ENCODE measurements around the gene SMARCC1.

SMARCC1 gene

DNA sequence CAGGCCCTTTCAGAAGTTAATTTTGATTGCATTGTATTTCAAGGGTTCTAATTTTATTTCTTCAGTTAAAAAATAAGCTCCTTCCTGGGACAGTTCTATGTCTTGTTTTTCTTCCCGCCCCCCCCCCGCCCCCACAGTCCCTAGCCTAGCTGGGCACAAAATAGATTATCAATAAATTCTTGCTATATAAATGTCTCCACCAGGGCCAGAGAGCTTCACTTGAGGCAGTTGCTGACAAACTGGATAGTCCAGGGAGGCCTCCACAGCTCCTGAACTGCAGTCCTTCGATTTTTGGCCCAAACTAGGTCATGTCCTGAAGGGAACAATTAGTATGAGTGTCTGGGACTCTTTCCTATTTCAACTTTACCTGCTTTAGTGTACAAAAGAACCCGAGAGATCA lies 193.1 kb downstream of the SMARCC1 start:
- TF ChIP-seq, protein P1, sequence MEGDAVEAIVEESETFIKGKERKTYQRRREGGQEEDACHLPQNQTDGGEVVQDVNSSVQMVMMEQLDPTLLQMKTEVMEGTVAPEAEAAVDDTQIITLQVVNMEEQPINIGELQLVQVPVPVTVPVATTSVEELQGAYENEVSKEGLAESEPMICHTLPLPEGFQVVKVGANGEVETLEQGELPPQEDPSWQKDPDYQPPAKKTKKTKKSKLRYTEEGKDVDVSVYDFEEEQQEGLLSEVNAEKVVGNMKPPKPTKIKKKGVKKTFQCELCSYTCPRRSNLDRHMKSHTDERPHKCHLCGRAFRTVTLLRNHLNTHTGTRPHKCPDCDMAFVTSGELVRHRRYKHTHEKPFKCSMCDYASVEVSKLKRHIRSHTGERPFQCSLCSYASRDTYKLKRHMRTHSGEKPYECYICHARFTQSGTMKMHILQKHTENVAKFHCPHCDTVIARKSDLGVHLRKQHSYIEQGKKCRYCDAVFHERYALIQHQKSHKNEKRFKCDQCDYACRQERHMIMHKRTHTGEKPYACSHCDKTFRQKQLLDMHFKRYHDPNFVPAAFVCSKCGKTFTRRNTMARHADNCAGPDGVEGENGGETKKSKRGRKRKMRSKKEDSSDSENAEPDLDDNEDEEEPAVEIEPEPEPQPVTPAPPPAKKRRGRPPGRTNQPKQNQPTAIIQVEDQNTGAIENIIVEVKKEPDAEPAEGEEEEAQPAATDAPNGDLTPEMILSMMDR (IDR thresholded peaks at IDR 0.05), result no peak
- no peak for TF ChIP-seq ZFX (IDR thresholded peaks at IDR 0.05; ENCODE audit: borderline replicate concordance)
- no peak overlapping the region for H3K27ac ChIP-seq

DNA sequence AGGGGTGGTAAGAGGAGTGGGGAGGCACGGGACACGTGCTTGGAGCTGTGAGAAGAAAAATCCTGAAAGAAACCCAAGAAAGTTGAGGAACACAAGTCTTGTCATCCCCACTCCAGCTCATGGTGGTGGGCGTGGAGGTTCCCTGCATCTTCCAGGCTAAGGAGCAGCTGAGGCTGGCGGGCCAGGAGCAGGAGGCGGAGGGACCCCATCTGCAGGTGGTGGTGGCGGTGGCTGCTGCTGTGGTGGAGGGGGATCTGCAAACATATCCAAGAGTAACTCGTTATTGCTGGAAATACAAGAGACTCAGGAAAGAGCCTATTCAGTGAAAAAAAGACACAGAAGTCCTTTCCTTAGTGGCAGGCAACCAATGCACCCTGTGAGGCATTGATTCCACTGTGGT lies 193.6 kb downstream of the SMARCC1 start:
- no peak overlapping the region for H3K27ac ChIP-seq
- no peak for TF ChIP-seq ZFX (IDR thresholded peaks at IDR 0.05; ENCODE audit: borderline replicate concordance)
- TF ChIP-seq, protein P1 (IDR thresholded peaks at IDR 0.05), result no peak

DNA sequence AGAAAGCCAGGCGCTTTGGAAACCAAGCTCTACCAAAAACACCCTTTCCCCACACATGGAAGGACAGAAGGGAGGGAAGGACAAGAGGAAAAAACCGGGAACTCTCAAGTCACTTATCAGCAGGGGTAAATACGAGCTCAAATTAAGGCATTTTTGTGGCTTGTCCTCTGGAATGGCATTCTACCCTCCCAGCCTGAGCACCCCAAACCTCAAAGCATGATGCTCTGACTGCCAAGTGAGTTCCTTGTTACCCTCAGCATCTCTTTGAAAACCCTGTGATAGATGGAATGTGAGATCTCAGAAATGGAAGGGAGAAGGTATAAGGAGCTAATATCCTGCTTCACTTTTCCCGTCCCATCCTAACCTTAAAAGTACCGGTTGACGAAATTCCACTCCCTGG lies 194.9 kb downstream of the SMARCC1 start:
- TF ChIP-seq ZFX (IDR thresholded peaks at IDR 0.05; ENCODE audit: borderline replicate concordance), result no peak
- TF ChIP-seq, protein P1 (IDR thresholded peaks at IDR 0.05), result no peak

DNA sequence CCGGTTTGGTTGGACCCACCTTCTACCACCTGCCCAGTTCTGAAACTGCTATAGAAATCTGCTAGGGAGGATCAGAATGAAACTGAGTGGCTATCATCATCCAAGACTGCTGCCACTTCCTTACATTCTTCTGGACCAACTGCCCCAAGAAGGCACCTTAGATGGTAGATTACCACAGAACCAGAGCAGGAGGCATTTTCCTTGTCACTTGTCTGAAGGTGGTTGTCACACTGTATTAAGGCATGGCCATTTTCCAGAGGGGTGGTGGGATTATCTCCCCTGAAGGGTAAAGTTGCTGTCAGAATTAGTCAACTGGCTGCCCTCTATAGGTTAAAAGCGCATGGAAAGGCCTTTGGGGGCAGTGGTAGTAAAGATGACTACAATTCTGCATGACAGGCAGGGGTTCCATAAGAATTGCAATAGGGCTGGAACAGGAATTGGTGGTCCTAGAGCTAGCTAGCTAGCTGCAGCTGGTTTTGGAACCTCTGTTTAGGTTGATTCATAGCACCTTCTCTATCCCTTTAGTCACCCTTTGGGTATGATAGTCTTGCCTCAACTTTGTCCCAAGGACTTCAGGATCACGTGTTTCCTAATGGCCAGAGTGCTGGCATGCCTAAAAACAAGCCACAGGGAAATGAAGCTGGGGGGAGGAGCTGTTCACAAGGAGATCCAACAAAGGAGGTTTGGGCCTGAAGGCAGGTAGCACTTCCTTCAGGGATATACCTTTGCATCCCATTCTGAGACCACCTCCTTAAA lies 198.2 kb downstream of the SMARCC1 start:
- TF ChIP-seq, protein P1 (IDR thresholded peaks at IDR 0.05), result no peak
- no peak for TF ChIP-seq ZFX (IDR thresholded peaks at IDR 0.05; ENCODE audit: borderline replicate concordance)
- no peak overlapping the region for H3K27ac ChIP-seq

More for the DNA sequence above, 194.9 kb downstream of the SMARCC1 start:
- no peak overlapping the region for H3K27ac ChIP-seq

DNA sequence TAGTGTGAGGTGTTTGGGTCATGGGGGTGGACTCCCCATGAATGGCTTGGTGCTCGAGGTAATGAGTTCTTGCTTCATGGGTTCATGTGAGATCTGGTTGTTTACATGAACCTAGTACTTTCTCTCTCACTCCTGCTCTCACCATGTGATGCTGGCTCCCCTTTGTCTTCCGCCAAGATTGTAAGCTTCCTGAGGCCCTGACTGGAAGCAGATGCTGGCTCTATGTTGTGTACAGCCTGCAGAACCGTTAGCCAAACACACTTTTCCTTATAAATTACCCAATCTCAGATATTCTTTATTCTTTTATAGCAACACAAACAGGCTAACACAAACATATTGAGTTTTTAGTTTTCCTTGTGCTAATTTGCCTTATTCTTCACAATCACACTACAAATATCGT lies 199.9 kb downstream of the SMARCC1 start:
- TF ChIP-seq ZFX (IDR thresholded peaks at IDR 0.05; ENCODE audit: borderline replicate concordance), result no peak
- TF ChIP-seq, protein P1 (IDR thresholded peaks at IDR 0.05), result no peak
- H3K27ac ChIP-seq, result no peak overlapping the region

DNA sequence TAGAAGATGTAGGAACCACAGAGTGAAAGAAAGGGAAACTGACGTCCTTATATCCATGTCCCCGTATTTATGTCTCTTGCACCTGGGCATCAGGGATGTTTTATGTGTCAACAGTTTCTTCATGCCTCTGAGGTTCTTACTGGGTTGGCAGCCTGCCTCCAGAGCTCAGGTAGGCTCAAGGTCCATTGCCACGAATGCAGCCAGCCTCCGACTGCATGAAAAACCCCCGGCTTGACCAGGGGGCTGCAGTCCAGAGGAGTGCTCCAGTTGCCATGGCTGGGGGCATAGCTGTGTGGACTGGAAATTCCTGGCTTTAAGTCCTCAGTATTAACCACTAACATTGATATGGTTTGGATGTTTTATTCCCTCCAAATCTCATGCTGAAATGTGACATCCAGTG lies 200.3 kb downstream of the SMARCC1 start:
- TF ChIP-seq, protein P1 (IDR thresholded peaks at IDR 0.05), result no peak
- no peak for TF ChIP-seq ZFX (IDR thresholded peaks at IDR 0.05; ENCODE audit: borderline replicate concordance)
- no peak overlapping the region for H3K27ac ChIP-seq

DNA sequence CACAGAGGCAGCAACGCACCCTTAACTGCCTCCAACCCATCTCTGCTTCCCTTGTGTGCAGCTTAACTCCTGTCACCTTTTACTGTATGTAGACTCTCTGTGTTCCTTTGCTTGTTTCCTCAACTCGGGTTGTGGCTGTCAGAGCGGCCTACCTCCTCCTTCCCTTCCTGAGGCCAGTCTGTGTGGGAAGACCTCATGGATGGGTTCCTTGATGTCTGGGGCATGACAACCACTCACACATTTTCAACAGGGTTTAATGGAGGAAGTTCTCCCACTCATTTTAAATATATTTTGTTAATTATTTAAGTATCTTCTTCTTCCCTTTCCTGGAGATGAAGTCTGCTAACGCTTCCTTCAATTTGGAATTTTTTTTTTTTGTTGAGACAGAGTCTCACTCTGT lies 201.2 kb downstream of the SMARCC1 start:
- no peak for TF ChIP-seq ZFX (IDR thresholded peaks at IDR 0.05; ENCODE audit: borderline replicate concordance)
- TF ChIP-seq, protein P1 (IDR thresholded peaks at IDR 0.05), result no peak
- no peak overlapping the region for H3K27ac ChIP-seq
